H1 (cell line): ENCODE data around the gene TAS1R1. TPM values are rescaled to one million over a fixed set of nuclear protein-coding genes. Genes with fewer than 3 reads are reported as not detected.
A peak's percentile ranks its signal among the peaks of the same experiment; 100 is the strongest.

Experiments
- CTCF ChIA-PET: fragments of 300-600 bp; sonication (Branson Sonifier 250); formaldehyde crosslinking; loops from one replicate; lab custom pipeline; 2021; ENCODE audit not compliant: partially characterized antibody; lab: Charles Lee
- POLR2A ChIA-PET: fragments of 300-600 bp; sonication (Branson Sonifier 250); formaldehyde crosslinking; loops from one replicate; lab custom pipeline; 2021; ENCODE audit warnings: inconsistent platforms; ENCODE audit not compliant: partially characterized antibody; lab: Charles Lee
- DNase-seq, 2 experiments: peaks; one replicate each; pipeline versions ENCODE4 v3.0.0 to v3.0.0-alpha.2; 2010 to 2022; ENCODE audit warnings: low spot score in 2 of 2, low read depth in 1 of 2, mixed read lengths in 1 of 2
- FAIRE-seq: peaks from 2 replicates; lab custom pipeline; 2011; peaks lifted over from hg19 to GRCh38; lab: Jason Lieb, UNC
- H2AFZ ChIP-seq: 2 replicates; pipeline ENCODE4 v1.8.1; 2012; ENCODE audit warnings: low read length, inconsistent platforms
- H2AK5ac ChIP-seq: 2 replicates; pipeline ENCODE4 v1.6.1; 2013; ENCODE audit warnings: low read depth, low read length
- H2BK120ac ChIP-seq: replicated peaks from 2 replicates; pipeline ENCODE3; 2013; ENCODE audit warnings: low read depth, low read length, inconsistent platforms
- H2BK12ac ChIP-seq: 2 replicates; pipeline ENCODE4 v1.6.1; 2013; ENCODE audit warnings: low read depth, low read length
- H2BK15ac ChIP-seq: 2 replicates; pipeline ENCODE4 v1.6.1; 2013; ENCODE audit warnings: low read length
- H2BK20ac ChIP-seq: 2 replicates; pipeline ENCODE4 v1.6.1; 2013; ENCODE audit warnings: low read length
- H2BK5ac ChIP-seq: 2 replicates; pipeline ENCODE4 v1.6.1; 2013; ENCODE audit warnings: low read depth, low read length
- H3K14ac ChIP-seq: 2 replicates; pipeline ENCODE4 v1.6.1; 2013; ENCODE audit warnings: inconsistent platforms; ENCODE audit not compliant: insufficient read length
- H3K18ac ChIP-seq: 2 replicates; pipeline ENCODE4 v1.6.1; 2013; ENCODE audit warnings: low read length; ENCODE audit errors: extremely low read depth
- H3K23ac ChIP-seq: 2 replicates; pipeline ENCODE4 v1.6.1; 2013; ENCODE audit warnings: inconsistent platforms; ENCODE audit not compliant: insufficient read length
- H3K23me2 ChIP-seq: 2 replicates; pipeline ENCODE4 v1.6.1; 2013; ENCODE audit warnings: low read depth, low read length
- H3K27ac ChIP-seq: 2 replicates; pipeline ENCODE4 v1.6.1; 2011; ENCODE audit warnings: low read depth, low read length, inconsistent platforms
- H3K27me3 ChIP-seq, 4 experiments: replicated peaks in 1 of 4; 1 replicate in 1 of 4; 2 replicates in 3 of 4; pipeline versions ENCODE4 v1.6.1 to v1.8.1; 2011 to 2013; ENCODE audit warnings: low read length in 3 of 4, mild to moderate bottlenecking in 3 of 4, inconsistent platforms in 2 of 4, mixed read lengths in 2 of 4, moderate library complexity in 1 of 4; ENCODE audit not compliant: control insufficient read depth in 3 of 4, insufficient read depth in 3 of 4; ENCODE audit errors: extremely low read depth in 1 of 4
- H3K36me3 ChIP-seq, 4 experiments: 2 replicates each; pipeline versions ENCODE4 v1.6.1 to v1.8.1; 2011 to 2013; ENCODE audit warnings: mild to moderate bottlenecking in 4 of 4, low read length in 3 of 4, moderate library complexity in 2 of 4, control low read depth in 1 of 4, inconsistent platforms in 1 of 4; ENCODE audit not compliant: insufficient read depth in 4 of 4, control insufficient read depth in 2 of 4
- H3K4ac ChIP-seq: replicated peaks from 2 replicates; pipeline ENCODE3; 2013; ENCODE audit warnings: low read length, low read depth, mixed read lengths, inconsistent platforms; ENCODE audit not compliant: insufficient read length
- H3K4me1 ChIP-seq, 4 experiments: replicated peaks in 1 of 4; 1 replicate in 1 of 4; 2 replicates in 3 of 4; pipeline versions ENCODE4 v1.6.1 to v1.8.1; 2011 to 2013; ENCODE audit warnings: low read length in 3 of 4, inconsistent platforms in 2 of 4, mixed read lengths in 1 of 4; ENCODE audit not compliant: insufficient read depth in 4 of 4, control insufficient read depth in 3 of 4
- H3K4me2 ChIP-seq, 2 experiments: 2 replicates each; pipeline versions ENCODE4 v1.6.1 to v1.8.1; 2011 to 2013; ENCODE audit warnings: low read depth in 2 of 2, low read length in 2 of 2, control low read depth in 1 of 2, inconsistent platforms in 1 of 2, mild to moderate bottlenecking in 1 of 2; ENCODE audit not compliant: insufficient read depth in 1 of 2
- H3K4me3 ChIP-seq, 4 experiments: fragments of 200-600, 300-600 bp in 1 of 4; sonication (generic), shearing (Covaris generic), sonication (Bioruptor Twin) in 1 of 4; 2 replicates each; pipeline versions ENCODE4 v1.5.1 to v1.8.1; 2011 to 2016; ENCODE audit warnings: low read length in 4 of 4, low read depth in 3 of 4, control low read depth in 2 of 4, inconsistent platforms in 2 of 4, mild to moderate bottlenecking in 2 of 4, mixed read lengths in 1 of 4, moderate library complexity in 1 of 4; ENCODE audit not compliant: insufficient read depth in 2 of 4; ENCODE audit errors: extremely low read depth in 1 of 4
- H3K56ac ChIP-seq: replicated peaks from 2 replicates; pipeline ENCODE3; 2013; ENCODE audit warnings: low read depth, mild to moderate bottlenecking, mixed read lengths, low read length, inconsistent platforms; ENCODE audit not compliant: insufficient read length
- H3K79me1 ChIP-seq: 2 replicates; pipeline ENCODE4 v1.6.1; 2013; ENCODE audit warnings: low read depth, low read length, control low read depth
- H3K79me2 ChIP-seq, 2 experiments: 2 replicates each; pipeline versions ENCODE4 v1.6.1 to v1.8.1; 2012 to 2013; ENCODE audit warnings: low read length in 2 of 2, mild to moderate bottlenecking in 2 of 2, inconsistent platforms in 1 of 2; ENCODE audit not compliant: insufficient read depth in 2 of 2, control insufficient read depth in 1 of 2
- H3K9ac ChIP-seq, 4 experiments: replicated peaks in 1 of 4; 1 replicate in 1 of 4; 2 replicates in 3 of 4; pipeline versions ENCODE4 v1.6.1 to v1.8.1; 2011 to 2013; ENCODE audit warnings: low read depth in 3 of 4, low read length in 3 of 4, control low read depth in 2 of 4, mild to moderate bottlenecking in 2 of 4, moderate library complexity in 2 of 4, inconsistent platforms in 1 of 4; ENCODE audit errors: extremely low read depth in 1 of 4
- H3K9me3 ChIP-seq, 2 experiments: 2 replicates each; pipeline versions ENCODE4 v1.6.1 to v1.8.1; 2012 to 2013; ENCODE audit warnings: mild to moderate bottlenecking in 2 of 2, moderate library complexity in 2 of 2, control low read depth in 1 of 2, inconsistent platforms in 1 of 2, low read depth in 1 of 2, low read length in 1 of 2, mixed read lengths in 1 of 2; ENCODE audit not compliant: insufficient read depth in 2 of 2
- H4K20me1 ChIP-seq, 2 experiments: replicated peaks in 1 of 2; 2 replicates each; pipeline versions ENCODE3 to v1.8.1; 2011 to 2013; ENCODE audit warnings: inconsistent platforms in 2 of 2, low read length in 2 of 2, mild to moderate bottlenecking in 1 of 2; ENCODE audit not compliant: insufficient read depth in 2 of 2, control insufficient read depth in 1 of 2
- H4K5ac ChIP-seq: 2 replicates; pipeline ENCODE4 v1.6.1; 2013; ENCODE audit warnings: low read length, low read depth, mixed read lengths, inconsistent platforms; ENCODE audit not compliant: insufficient read length
- H4K8ac ChIP-seq: 2 replicates; pipeline ENCODE4 v1.8.0; 2013; ENCODE audit warnings: mild to moderate bottlenecking, moderate library complexity, low read length, inconsistent platforms; ENCODE audit not compliant: insufficient read depth; ENCODE audit errors: extremely low read depth
- H4K91ac ChIP-seq: replicated peaks from 2 replicates; pipeline ENCODE3; 2013; ENCODE audit warnings: low read length, mixed read lengths, inconsistent platforms; ENCODE audit not compliant: insufficient read length
- BACH1 ChIP-seq: IDR thresholded peaks from 2 replicates; pipeline ENCODE4 v1.6.1; 2012; ENCODE audit warnings: low read length, improper control_type of control experiment
- CBX8 ChIP-seq: fragments of 300-800, 300-1000 bp; sonication (generic); IDR thresholded peaks from 2 replicates; pipeline ENCODE4 v1.7.1; 2016; ENCODE audit warnings: low read depth, low read length, borderline replicate concordance
- CTCF ChIP-seq, 3 experiments: IDR thresholded peaks; 1 replicate in 2 of 3; 2 replicates in 1 of 3; pipeline versions ENCODE4 v1.5.1 to v1.6.1; 2011; ENCODE audit warnings: low read length in 3 of 3, mild to moderate bottlenecking in 3 of 3, inconsistent platforms in 2 of 3, low read depth in 1 of 3, moderate library complexity in 1 of 3; ENCODE audit not compliant: insufficient read depth in 1 of 3; ENCODE audit errors: control extremely low read depth in 1 of 3
- EP300 ChIP-seq, 2 experiments: IDR thresholded peaks; 1 replicate in 1 of 2; 2 replicates in 1 of 2; pipeline ENCODE4 v1.6.1; 2011 to 2012; ENCODE audit warnings: low read depth in 2 of 2, low read length in 2 of 2, mild to moderate bottlenecking in 2 of 2, borderline replicate concordance in 1 of 2, inconsistent platforms in 1 of 2, moderate library complexity in 1 of 2
- HDAC2 ChIP-seq, 2 experiments: fragments of 300-600 bp in 1 of 2; sonication (generic) in 1 of 2; IDR thresholded peaks; 2 replicates each; pipeline ENCODE4 v1.6.1; 2011 to 2012; ENCODE audit warnings: low read depth in 2 of 2, low read length in 2 of 2, mild to moderate bottlenecking in 2 of 2, moderate library complexity in 2 of 2, borderline replicate concordance in 1 of 2, inconsistent platforms in 1 of 2
- POLR2A ChIP-seq, 2 experiments: IDR thresholded peaks; 1 replicate in 1 of 2; 2 replicates in 1 of 2; pipeline ENCODE4 v1.6.1; 2011; ENCODE audit warnings: low read depth in 2 of 2, low read length in 2 of 2, mild to moderate bottlenecking in 2 of 2; ENCODE audit errors: control extremely low read depth in 1 of 2
- SIRT6 ChIP-seq: IDR thresholded peaks from one replicate; pipeline ENCODE4 v1.7.1; 2012; ENCODE audit warnings: low read length, inconsistent platforms
- SP1 ChIP-seq: IDR thresholded peaks from 2 replicates; pipeline ENCODE4 v1.6.1; 2011; ENCODE audit warnings: low read depth, low read length
- TCF12 ChIP-seq: IDR thresholded peaks from 2 replicates; pipeline ENCODE4 v1.6.1; 2011; ENCODE audit warnings: low read depth, mild to moderate bottlenecking, low read length
- WGBS, 2 experiments: shearing (Covaris generic) in 1 of 2; methylation state at CpG; one replicate each; pipeline versions ENCODE4 v1.1.6 to v1.1.7; 2013 to 2015; ENCODE audit warnings: low lambda C conversion rate in 2 of 2, mixed read lengths in 2 of 2, inconsistent platforms in 1 of 2, low coverage in 1 of 2, missing lambda C conversion rate in 1 of 2; ENCODE audit not compliant: insufficient replicate concordance in 2 of 2, insufficient coverage in 1 of 2, insufficient read length in 1 of 2; ENCODE audit errors: extremely low coverage in 1 of 2, missing lambda C conversion rate in 1 of 2; 5-methylcytosine and 5-hydroxymethylcytosine counted together
- polyA plus RNA-seq, 7 experiments: library from polyadenylated mRNA; depleted of rRNA in 3 of 7; stranded (reverse) in 5 of 7; unstranded in 2 of 7; fragments of >200 nt in 5 of 7; fragments of 200-250 nt in 2 of 7; gene quantifications; 1 replicate in 5 of 7; 2 replicates in 1 of 7; 4 replicates in 1 of 7; pipeline versions ENCODE4 v1.2.1 to v1.2.3, GENCODE V29; 2011 to 2013; ENCODE audit warnings: missing spikeins in 2 of 7, mixed read lengths in 2 of 7
- total RNA-seq: library from RNA; stranded (reverse); fragmentation: NEBNext Ultra II Directional; extraction: Animal tissue kit (Norgen Biotek cat#: 25700); gene quantifications from 2 replicates; pipeline ENCODE4 v1.2.1, GENCODE V29; 2021

Gene TAS1R1
- total and polyA plus RNA-seq, 2 of the 8 experiments (the other 6 are each of a cell fraction or from before 2014, with no cell fraction given) = 0.26 TPM; not detected in 1

- H3K4me1 ChIP-seq = peaks cover 0 to 2% (median under 1%) of the 10 kb centered on the region in 4 experiments; a peak in 2 of 7 replicates
- no peak overlapping the region for H3K27ac ChIP-seq
- H2AK5ac ChIP-seq = no peak overlapping the region
- peak overlapping the region; percentile 23 for H3K4ac ChIP-seq
- no peaks in the 10 kb centered on the region for H3K36me3 ChIP-seq
- no peak overlapping the region for H3K18ac ChIP-seq
- ChIA-PET POLR2A (interaction anchor here (0.7 to 1.1 kb wide), 5 partner anchors 11 to 64 kb away, joined by 3 to 6 read pairs (median 4); partner anchors contain the start of gene KLHL21), CTCF (interaction anchor here (0.6 to 1.5 kb wide), 3 partner anchors 12 to 18 kb away, joined by 3 to 10 read pairs (median 3); partner anchors contain the start of gene NOL9)
- H3K56ac ChIP-seq = no peak overlapping the region
- FAIRE-seq (no peak), DNase-seq (no peak)
- H3K9ac ChIP-seq = no peak overlapping the region
- H2AFZ ChIP-seq = no peak overlapping the region
- no peaks in the 10 kb centered on the region for H3K9me3 ChIP-seq
- TF ChIP-seq EP300 (IDR thresholded peaks at IDR 0.05; ENCODE audit: borderline replicate concordance in 1 of 2, low read depth in 2 of 2, low read length in 2 of 2) (no peak), SIRT6 (no peak), CTCF (IDR thresholded peaks at IDR 0.05; ENCODE audit: control extremely low read depth in 1 of 3, insufficient read depth in 1 of 3, low read depth in 1 of 3, low read length in 3 of 3) (no peak), TCF12 (no peak), POLR2A (IDR thresholded peaks at IDR 0.05; ENCODE audit: control extremely low read depth in 1 of 2, low read depth in 2 of 2, low read length in 2 of 2) (no peak), SP1 (no peak), HDAC2 (IDR thresholded peaks at IDR 0.05; ENCODE audit: borderline replicate concordance in 1 of 2, low read depth in 2 of 2, low read length in 2 of 2) (no peak), BACH1 (no peak), CBX8 (no peak)
- no peak overlapping the region for H2BK12ac ChIP-seq
- H3K27me3 ChIP-seq = peaks cover 0 to 2% (median 0%) of the 10 kb centered on the region in 4 experiments; a peak in 1 of 7 replicates
- H4K91ac ChIP-seq = no peak overlapping the region
- no peak overlapping the region for H3K23ac ChIP-seq
- no peak overlapping the region for H3K4me2 ChIP-seq
- no peak overlapping the region for H2BK120ac ChIP-seq
- no peaks in the 10 kb centered on the region for H3K79me1 ChIP-seq
- WGBS, 2 experiments = 87 to 100% methylated on average over 5 to 11 of the region's 11 CpGs
- H2BK20ac ChIP-seq = no peak overlapping the region
- no peak overlapping the region for H3K4me3 ChIP-seq
- H3K79me2 ChIP-seq = no peaks in the 10 kb centered on the region
- H2BK5ac ChIP-seq = no peak overlapping the region
- no peak overlapping the region for H3K14ac ChIP-seq
- no peak overlapping the region for H4K8ac ChIP-seq
- no peak overlapping the region for H4K5ac ChIP-seq
- H2BK15ac ChIP-seq = no peak overlapping the region
- H3K23me2 ChIP-seq = no peaks in the 10 kb centered on the region; the same call in 1 of the 2 replicates
- peaks cover 0 to 1% of the 10 kb centered on the region in 2 experiments for H4K20me1 ChIP-seq
Measured at GRCh38 chr1:6569033-6569432, 13.9 kb downstream of the TAS1R1 start.
